B cell (primary cell): ENCODE measurements around the gene B4GALT1.

Source experiments
- EZH2 ChIP-seq: IDR thresholded peaks from 2 replicates; pipeline ENCODE4 v1.6.1; 2012; ENCODE audit warnings: borderline replicate concordance, low read depth, mild to moderate bottlenecking, moderate library complexity, low read length; ENCODE audit not compliant: insufficient read depth, poor library complexity, severe bottlenecking
- TF ChIP-seq, protein P1 (sequence below): fragments of 200-600 bp; IDR thresholded peaks from one replicate; pipeline ENCODE4 v1.8.0; 2022; ENCODE audit warnings: antibody characterized with exemption, mild to moderate bottlenecking

DNA sequence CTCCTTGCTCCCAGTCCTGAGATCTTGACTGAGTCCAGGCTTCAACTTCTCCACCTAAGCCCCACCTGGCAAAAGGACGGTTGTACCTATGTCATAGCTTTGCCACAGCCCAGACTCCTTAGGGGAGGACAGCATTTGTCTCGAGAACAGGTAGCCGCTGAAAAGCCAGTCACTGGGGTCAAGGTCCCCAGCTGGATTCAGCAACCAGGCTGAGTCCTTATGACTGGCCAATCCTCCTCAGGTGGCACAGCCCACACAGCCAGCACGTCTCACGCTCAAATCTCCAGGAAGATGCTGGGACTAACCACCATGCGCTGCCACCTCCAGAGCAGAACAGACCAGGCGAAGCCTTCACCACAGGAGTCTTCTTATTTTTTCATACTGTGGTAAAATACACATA lies 62.7 kb downstream of the B4GALT1 start:
- TF ChIP-seq, protein P1, sequence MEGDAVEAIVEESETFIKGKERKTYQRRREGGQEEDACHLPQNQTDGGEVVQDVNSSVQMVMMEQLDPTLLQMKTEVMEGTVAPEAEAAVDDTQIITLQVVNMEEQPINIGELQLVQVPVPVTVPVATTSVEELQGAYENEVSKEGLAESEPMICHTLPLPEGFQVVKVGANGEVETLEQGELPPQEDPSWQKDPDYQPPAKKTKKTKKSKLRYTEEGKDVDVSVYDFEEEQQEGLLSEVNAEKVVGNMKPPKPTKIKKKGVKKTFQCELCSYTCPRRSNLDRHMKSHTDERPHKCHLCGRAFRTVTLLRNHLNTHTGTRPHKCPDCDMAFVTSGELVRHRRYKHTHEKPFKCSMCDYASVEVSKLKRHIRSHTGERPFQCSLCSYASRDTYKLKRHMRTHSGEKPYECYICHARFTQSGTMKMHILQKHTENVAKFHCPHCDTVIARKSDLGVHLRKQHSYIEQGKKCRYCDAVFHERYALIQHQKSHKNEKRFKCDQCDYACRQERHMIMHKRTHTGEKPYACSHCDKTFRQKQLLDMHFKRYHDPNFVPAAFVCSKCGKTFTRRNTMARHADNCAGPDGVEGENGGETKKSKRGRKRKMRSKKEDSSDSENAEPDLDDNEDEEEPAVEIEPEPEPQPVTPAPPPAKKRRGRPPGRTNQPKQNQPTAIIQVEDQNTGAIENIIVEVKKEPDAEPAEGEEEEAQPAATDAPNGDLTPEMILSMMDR, result no peak
- TF ChIP-seq EZH2, result no peak
